Choroid plexus epithelial cell (primary cell): ENCODE measurements around the gene TBC1D22A.

Source experiments
- DNase-seq: peaks from one replicate; pipeline ENCODE4 v3.0.0-alpha.2; 2010; ENCODE audit warnings: low read depth
- H3K4me3 ChIP-seq: 2 replicates; pipeline ENCODE4 v1.5.1; 2011; ENCODE audit warnings: low read depth, mild to moderate bottlenecking, control low read depth, low read length, moderate library complexity
- TF ChIP-seq, protein P1 (sequence below): conservative IDR thresholded peaks from 2 replicates; pipeline ENCODE4 v1.5.1; 2011; ENCODE audit warnings: low read depth, mild to moderate bottlenecking, control low read depth, inconsistent platforms, low read length, moderate library complexity

Gene TBC1D22A

DNA sequence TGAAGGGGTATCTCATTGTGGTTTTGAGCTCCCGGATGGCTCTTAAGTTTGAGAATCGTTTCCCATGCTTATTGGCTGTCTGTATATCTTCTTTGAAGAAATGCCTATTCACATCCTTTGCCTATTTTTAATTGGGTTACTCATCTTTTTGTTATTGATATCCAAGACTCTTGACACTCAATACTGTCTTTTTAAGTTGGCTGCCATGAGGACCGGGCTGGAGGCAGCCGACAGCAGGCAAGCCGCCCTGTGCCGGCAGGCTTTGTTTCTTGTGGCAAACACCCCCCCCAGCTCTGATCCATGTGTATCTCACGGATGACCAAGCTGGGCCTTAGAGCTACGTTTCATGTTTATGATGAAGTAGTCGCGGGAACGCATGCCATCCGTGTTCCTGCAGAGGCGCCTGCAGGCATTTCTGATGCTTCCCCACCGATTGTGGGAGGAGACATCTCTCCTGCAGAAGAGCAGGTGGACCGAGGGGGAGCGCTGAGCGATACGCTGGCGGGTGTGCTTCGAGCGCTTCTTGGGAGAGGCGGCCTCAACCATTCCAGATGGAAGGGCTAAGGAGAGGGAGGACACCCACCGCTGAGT, 95.8 kb downstream of the TBC1D22A start:
- TF ChIP-seq, protein P1, sequence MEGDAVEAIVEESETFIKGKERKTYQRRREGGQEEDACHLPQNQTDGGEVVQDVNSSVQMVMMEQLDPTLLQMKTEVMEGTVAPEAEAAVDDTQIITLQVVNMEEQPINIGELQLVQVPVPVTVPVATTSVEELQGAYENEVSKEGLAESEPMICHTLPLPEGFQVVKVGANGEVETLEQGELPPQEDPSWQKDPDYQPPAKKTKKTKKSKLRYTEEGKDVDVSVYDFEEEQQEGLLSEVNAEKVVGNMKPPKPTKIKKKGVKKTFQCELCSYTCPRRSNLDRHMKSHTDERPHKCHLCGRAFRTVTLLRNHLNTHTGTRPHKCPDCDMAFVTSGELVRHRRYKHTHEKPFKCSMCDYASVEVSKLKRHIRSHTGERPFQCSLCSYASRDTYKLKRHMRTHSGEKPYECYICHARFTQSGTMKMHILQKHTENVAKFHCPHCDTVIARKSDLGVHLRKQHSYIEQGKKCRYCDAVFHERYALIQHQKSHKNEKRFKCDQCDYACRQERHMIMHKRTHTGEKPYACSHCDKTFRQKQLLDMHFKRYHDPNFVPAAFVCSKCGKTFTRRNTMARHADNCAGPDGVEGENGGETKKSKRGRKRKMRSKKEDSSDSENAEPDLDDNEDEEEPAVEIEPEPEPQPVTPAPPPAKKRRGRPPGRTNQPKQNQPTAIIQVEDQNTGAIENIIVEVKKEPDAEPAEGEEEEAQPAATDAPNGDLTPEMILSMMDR, result no peak
- H3K4me3 ChIP-seq, result no peak overlapping the region
- DNase-seq, result no peak

DNA sequence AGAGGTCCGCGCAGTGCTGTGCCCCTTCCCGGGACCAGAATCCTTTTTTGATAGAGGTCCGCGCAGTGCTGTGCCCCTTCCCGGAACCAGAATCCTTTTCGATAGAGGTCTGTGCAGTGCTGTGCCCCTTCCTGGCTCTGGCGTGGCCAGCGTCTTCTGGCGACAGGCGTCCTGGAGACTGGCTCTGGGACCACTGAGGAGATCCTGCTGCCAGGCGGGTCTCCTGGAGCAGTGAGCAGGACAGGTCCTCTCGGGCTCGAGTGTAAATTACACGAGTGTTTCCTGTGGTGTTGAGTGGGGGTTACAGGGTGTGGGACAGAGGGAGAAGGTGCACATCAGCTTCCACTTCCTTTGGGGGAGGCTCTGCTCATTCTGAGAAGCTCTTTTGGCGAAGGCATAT, 98.1 kb downstream of the TBC1D22A start:
- TF ChIP-seq, protein P1, result no peak
- no peak overlapping the region for H3K4me3 ChIP-seq
- no peak for DNase-seq

DNA sequence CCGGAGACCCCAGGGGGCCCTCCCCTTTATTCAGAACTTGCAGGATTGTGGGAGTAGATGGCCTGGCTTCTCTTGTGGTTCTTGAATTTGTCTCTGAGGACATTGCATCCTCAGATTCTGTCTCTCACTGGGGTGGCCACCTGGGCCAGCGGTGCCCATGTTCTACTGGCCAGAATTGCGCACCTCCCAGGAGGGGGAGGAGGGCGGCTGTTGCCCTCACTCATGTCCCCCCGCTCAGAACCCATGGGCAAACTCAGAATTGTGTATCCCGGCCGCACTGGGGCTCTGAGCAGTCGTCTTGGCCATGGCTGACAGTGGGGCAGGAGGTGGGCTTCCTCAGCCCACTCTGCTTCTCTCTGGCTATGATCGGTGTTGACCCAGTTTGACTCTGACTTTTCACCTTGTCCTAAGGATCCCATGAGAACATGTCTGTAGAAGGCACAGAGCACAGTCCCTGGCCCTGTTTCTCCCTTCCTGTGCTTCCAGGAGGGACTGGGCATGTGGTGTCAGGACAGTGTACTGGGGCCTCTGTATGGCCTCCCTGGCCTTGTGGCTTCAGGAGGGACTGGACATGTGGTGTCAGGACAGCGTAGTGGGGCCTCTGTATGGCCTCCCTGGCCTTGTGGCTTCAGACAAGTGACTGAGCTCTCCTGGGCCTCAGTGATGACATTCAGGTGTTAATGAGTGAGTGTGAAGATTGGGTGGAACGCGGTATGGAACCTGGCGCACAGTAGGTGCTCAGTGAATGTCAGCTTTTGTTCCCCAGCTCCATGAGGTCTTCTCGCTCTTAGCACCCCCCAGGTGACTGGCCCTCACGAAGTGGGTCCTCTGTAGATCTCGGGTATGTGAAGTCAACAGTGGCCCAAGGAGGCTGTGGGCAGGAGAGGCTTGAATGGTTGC, 99.3 kb downstream of the TBC1D22A start:
- H3K4me3 ChIP-seq, result no peak overlapping the region
- DNase-seq, result no peak
- TF ChIP-seq, protein P1, result no peak

DNA sequence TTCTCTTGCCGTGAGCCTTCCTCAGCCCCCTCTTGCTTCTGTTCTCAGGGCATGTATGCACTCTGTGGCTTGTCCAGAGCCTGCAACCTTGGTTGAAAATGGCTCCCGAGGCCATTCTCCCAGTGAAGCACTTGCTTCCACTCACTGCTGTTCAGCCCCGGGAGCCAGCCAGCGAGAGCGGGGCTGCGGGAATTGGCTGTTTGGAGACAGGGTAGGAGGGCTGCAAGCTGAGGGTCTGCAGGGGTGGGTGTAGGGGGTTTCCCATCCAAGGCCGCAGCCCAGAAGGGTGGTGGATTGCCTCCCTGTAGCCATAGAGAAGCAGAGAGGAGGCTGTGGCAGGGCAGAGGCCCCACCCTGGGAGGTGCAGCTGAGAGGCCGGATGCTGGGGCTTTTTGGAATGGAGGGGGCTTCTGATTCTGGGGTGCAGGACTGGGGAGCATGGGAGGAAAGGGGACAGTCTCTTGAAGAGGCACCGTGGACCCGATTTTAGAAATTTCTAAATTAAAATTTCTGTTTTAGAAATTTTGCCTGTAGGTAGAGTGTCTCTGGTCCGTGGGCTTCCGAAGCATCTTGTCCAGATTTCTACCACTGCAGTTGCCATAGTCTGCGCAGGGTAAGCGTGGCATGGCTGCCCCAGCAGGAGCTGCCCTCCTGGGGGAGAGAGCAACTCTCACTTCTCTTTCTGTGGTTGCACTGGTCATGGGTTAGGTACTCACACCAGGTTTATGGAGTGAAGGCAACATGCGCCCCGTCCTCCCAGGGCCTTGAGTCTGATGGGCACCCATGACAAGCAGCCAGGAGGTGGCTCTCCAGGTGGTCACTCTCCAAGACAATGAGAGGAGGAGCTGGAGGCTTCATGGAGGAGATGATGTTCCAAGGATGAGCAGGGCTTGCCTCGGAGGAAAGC, 100.2 kb downstream of the TBC1D22A start:
- TF ChIP-seq, protein P1, result no peak
- DNase-seq, result no peak
- no peak overlapping the region for H3K4me3 ChIP-seq

DNA sequence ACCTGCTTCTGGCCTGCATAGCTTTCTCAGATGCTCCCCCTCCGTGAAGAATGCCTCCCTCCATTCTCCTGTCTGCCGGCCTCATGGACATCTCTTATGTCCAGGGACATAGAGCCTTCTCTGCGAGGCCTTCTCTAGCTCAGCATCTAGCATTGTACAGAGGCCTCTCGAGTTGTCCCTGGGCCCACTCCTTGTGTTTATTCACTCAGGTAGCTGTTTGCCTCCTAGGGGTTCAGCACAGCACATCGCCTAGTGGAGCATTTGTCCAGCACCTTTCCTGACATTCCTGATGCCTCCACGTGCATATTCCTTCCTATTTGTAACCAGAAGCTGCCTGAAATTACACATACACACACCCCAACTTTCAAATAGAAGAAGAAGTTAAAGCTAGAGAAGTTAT, 101.3 kb downstream of the TBC1D22A start:
- TF ChIP-seq, protein P1, result no peak
- H3K4me3 ChIP-seq, result no peak overlapping the region
- DNase-seq, result no peak

DNA sequence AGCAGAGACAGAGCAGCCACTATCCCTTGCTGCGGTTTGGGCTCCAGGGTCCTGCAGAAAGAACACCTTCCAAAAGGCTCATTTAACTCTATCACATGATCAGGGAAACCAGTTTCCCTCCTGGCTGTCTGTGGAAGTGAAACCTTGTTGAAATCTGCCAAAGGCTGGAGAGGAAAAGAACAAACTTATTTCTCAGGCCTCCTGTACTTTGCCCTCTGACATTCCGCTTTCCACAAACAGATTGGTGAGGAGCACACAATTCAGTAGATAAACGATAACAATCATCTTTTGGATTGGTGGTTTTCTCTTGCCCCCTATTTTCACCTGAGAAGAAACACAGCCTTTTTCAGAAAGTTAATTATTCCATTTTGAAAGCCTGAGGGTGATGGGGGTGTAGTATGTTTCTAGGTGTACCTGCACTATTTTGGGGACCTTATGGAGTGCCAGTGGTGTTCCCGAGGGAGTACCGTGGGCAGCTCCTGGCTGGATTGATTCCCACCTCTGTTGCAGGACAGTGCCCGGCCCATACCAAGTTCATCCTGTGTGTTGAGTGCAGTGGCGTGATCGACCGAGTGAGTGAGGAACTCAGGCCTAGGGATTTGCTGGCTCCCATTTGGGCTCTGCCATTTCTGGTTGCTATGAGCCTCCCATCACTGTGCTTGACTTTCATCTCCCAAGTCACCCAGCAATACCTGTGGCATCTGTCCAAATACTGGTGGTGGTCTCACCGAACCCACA, 102.0 kb downstream of the TBC1D22A start:
- no peak overlapping the region for H3K4me3 ChIP-seq
- TF ChIP-seq, protein P1, result no peak
- no peak for DNase-seq
